Astrocyte of the cerebellum (primary cell): Measurements from ENCODE around the gene TBX10.

Experiments used
- DNase-seq: peaks from one replicate; pipeline ENCODE4 v3.0.0-alpha.2; 2011; ENCODE audit warnings: low read depth
- H3K4me3 ChIP-seq: 2 replicates; pipeline ENCODE4 v1.5.1; 2011; ENCODE audit warnings: mild to moderate bottlenecking, low read depth, low read length, moderate library complexity
- CTCF ChIP-seq: IDR thresholded peaks from 2 replicates; pipeline ENCODE4 v1.5.1; 2012; ENCODE audit warnings: low read length, low read depth, moderate library complexity, mild to moderate bottlenecking; ENCODE audit errors: missing control alignments
- in situ Hi-C: cut with HindIII; loops from 2 replicates; pipeline ENCODE4 v1.10.0; 2017; ENCODE audit warnings: low sequenced_read_pairs

Gene TBX10

GRCh38 chr11:67674442-67674871, 34.9 kb upstream of the TBX10 start, which contains the start of gene ALDH3B2:
Gene ALDH3B2 (minus strand): TSS chr11:67674623. CDS start chr11:67666935, 7,688 bp downstream.
- no peak for DNase-seq
- TF ChIP-seq CTCF = no peak
- H3K4me3 ChIP-seq = no peak within 1 kb of the TSS
- in situ Hi-C loops = no loop called here

GRCh38 chr11:67673902-67674301, 34.3 kb upstream of the TBX10 start:
- in situ Hi-C loops = no loop called here
- DNase-seq = no peak
- TF ChIP-seq CTCF = no peak
- no peak overlapping the region for H3K4me3 ChIP-seq

- in situ Hi-C loops = no loop called here
- no peak for DNase-seq
- H3K4me3 ChIP-seq = no peak overlapping the region
- no peak for TF ChIP-seq CTCF
Measured at GRCh38 chr11:67673358-67673757, 33.8 kb upstream of the TBX10 start.

- no peak overlapping the region for H3K4me3 ChIP-seq
- no peak for TF ChIP-seq CTCF
- in situ Hi-C loops = no loop called here
- DNase-seq = no peak
Measured at GRCh38 chr11:67671211-67671520, 31.6 kb upstream of the TBX10 start.

- in situ Hi-C loops = no loop called here
- no peak overlapping the region for H3K4me3 ChIP-seq
- no peak for DNase-seq
- TF ChIP-seq CTCF = no peak
Measured at GRCh38 chr11:67670316-67671210, 31.0 kb upstream of the TBX10 start.

- TF ChIP-seq CTCF = no peak
- no peak for DNase-seq
- in situ Hi-C loops = no loop called here
- H3K4me3 ChIP-seq = no peak overlapping the region
Measured at GRCh38 chr11:67668192-67668551, 28.6 kb upstream of the TBX10 start.
